Osteoblast (primary cell): Measurements from ENCODE around the gene KIAA0825. TPM values are rescaled to one million over a fixed set of nuclear protein-coding genes. Genes with fewer than 3 reads are reported as not detected.

Source experiments
- DNase-seq: peaks from one replicate; pipeline ENCODE4 v3.0.0; 2011; ENCODE audit warnings: low spot score, mixed read lengths; ENCODE audit not compliant: insufficient read length; ENCODE audit errors: missing footprints
- H2AFZ ChIP-seq: 2 replicates; pipeline ENCODE4 v1.6.0; 2011; ENCODE audit warnings: mild to moderate bottlenecking, low read length
- H3K27ac ChIP-seq: 2 replicates; pipeline ENCODE4 v1.5.1; 2011; ENCODE audit warnings: mild to moderate bottlenecking, low read depth, low read length, moderate library complexity
- H3K27me3 ChIP-seq: 2 replicates; pipeline ENCODE4 v1.6.0; 2012; ENCODE audit warnings: mild to moderate bottlenecking, control low read depth, inconsistent platforms, low read length, moderate library complexity; ENCODE audit not compliant: insufficient read depth
- H3K36me3 ChIP-seq: 2 replicates; pipeline ENCODE4 v1.5.1; 2011; ENCODE audit warnings: mild to moderate bottlenecking, low read length, control low read depth, moderate library complexity; ENCODE audit not compliant: insufficient read depth
- H3K4me1 ChIP-seq: 2 replicates; pipeline ENCODE4 v1.5.1; 2011; ENCODE audit warnings: mild to moderate bottlenecking, low read length, control low read depth, moderate library complexity; ENCODE audit not compliant: insufficient read depth
- H3K4me2 ChIP-seq: 2 replicates; pipeline ENCODE4 v1.6.0; 2011; ENCODE audit warnings: mild to moderate bottlenecking, low read length; ENCODE audit not compliant: insufficient read depth
- H3K4me3 ChIP-seq: fragments of 200-600 bp; sonication (generic); 3 replicates; pipeline ENCODE4 v1.5.1; 2012; ENCODE audit warnings: mild to moderate bottlenecking, low read length, inconsistent platforms; ENCODE audit not compliant: insufficient read depth
- H3K79me2 ChIP-seq: 2 replicates; pipeline ENCODE4 v1.6.0; 2012; ENCODE audit warnings: mild to moderate bottlenecking, low read length, control low read depth, inconsistent platforms; ENCODE audit not compliant: insufficient read depth
- H3K9me3 ChIP-seq: 2 replicates; pipeline ENCODE4 v1.5.1; 2011; ENCODE audit warnings: low read depth, low read length, control low read depth
- H4K20me1 ChIP-seq: 2 replicates; pipeline ENCODE4 v1.6.0; 2012; ENCODE audit warnings: mild to moderate bottlenecking, low read length, control low read depth; ENCODE audit not compliant: insufficient read depth
- total RNA-seq: library from RNA; depleted of rRNA; stranded (reverse); fragments of >200 nt; gene quantifications from 2 replicates; pipeline ENCODE4 v1.2.3, GENCODE V29; 2012
- TF ChIP-seq, protein P1 (sequence below): IDR thresholded peaks from 2 replicates; pipeline ENCODE4 v1.5.1; 2011; ENCODE audit warnings: mild to moderate bottlenecking, low read depth, low read length, moderate library complexity; ENCODE audit errors: extremely low read depth

KIAA0825 gene
- total RNA-seq, 1 donor: 8.0 TPM

DNA sequence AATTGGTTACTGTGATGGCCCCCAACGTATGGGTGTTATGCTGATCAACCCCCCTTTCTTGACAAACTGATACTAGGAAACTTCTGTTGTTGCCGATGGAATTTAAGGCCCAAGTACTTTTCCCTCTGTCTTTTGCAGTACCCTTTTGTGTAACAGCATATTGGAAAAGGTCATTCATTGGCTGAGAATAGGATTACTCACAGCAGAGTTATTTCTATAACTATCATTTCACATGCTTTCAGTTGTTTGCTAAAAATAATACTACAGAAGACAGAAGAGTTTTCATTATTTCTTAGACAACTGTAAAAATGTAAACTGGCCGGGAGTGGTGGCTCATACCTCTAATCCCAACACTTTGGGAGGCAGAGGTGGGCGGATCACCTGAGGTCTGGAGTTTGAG, 329.5 kb downstream of the KIAA0825 start:
- TF ChIP-seq, protein P1, sequence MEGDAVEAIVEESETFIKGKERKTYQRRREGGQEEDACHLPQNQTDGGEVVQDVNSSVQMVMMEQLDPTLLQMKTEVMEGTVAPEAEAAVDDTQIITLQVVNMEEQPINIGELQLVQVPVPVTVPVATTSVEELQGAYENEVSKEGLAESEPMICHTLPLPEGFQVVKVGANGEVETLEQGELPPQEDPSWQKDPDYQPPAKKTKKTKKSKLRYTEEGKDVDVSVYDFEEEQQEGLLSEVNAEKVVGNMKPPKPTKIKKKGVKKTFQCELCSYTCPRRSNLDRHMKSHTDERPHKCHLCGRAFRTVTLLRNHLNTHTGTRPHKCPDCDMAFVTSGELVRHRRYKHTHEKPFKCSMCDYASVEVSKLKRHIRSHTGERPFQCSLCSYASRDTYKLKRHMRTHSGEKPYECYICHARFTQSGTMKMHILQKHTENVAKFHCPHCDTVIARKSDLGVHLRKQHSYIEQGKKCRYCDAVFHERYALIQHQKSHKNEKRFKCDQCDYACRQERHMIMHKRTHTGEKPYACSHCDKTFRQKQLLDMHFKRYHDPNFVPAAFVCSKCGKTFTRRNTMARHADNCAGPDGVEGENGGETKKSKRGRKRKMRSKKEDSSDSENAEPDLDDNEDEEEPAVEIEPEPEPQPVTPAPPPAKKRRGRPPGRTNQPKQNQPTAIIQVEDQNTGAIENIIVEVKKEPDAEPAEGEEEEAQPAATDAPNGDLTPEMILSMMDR: no peak
- H3K79me2 ChIP-seq: no peaks in the 10 kb centered on the region

DNA sequence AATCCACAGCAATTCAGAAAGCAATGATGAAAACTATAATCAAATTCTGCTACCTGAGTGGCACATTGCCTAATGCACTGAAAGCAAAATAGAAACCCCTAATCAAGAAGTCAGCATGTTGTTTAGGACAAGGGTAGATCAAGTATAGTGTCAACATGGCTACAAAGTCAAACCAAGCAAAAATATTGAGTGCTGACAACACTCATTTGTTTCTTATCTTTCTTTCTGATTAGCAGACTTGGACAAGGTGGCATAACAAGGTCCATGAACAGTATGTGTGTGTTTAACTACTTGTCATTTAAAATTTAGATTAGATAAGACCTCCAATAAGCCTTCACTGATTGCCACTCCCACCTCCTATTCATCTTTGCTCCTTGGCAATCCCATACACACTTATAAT, 332.4 kb downstream of the KIAA0825 start:
- H2AFZ ChIP-seq: no peak overlapping the region
- H3K4me2 ChIP-seq: no peak overlapping the region
- no peak for DNase-seq
- no peaks in the 10 kb centered on the region for H3K79me2 ChIP-seq
- no peaks in the 10 kb centered on the region for H3K36me3 ChIP-seq
- H3K4me3 ChIP-seq: no peak overlapping the region
- TF ChIP-seq, protein P1: no peak
- no peaks in the 10 kb centered on the region for H3K27me3 ChIP-seq
- H4K20me1 ChIP-seq: no peaks in the 10 kb centered on the region
- H3K27ac ChIP-seq: no peak overlapping the region
- H3K4me1 ChIP-seq: peaks cover 7% of the 10 kb centered on the region
- H3K9me3 ChIP-seq: no peaks in the 10 kb centered on the region

More for the DNA sequence above, 329.5 kb downstream of the KIAA0825 start:
- Histone ChIP-seq H3K4me1 (peaks cover 7% of the 10 kb centered on the region), H2AFZ (peak overlapping the region; percentile 71), H3K36me3 (no peaks in the 10 kb centered on the region), H3K4me2 (peak overlapping the region; percentile 38), H4K20me1 (no peaks in the 10 kb centered on the region), H3K4me3 (no peak overlapping the region), H3K9me3 (no peaks in the 10 kb centered on the region), H3K27me3 (no peaks in the 10 kb centered on the region), H3K27ac (no peak overlapping the region)
- DNase-seq: no peak

- Histone ChIP-seq H3K4me1 (no peaks in the 10 kb centered on the region), H3K4me2 (no peak overlapping the region), H3K4me3 (no peak overlapping the region), H3K79me2 (no peaks in the 10 kb centered on the region), H3K27me3 (no peaks in the 10 kb centered on the region), H3K9me3 (no peaks in the 10 kb centered on the region), H3K36me3 (no peaks in the 10 kb centered on the region), H4K20me1 (no peaks in the 10 kb centered on the region), H2AFZ (no peak overlapping the region), H3K27ac (no peak overlapping the region)
- no peak for DNase-seq
- TF ChIP-seq, protein P1: no peak
These were observed 335.3 kb downstream of the KIAA0825 start for GRCh38 chr5:94283093-94283492.

DNA sequence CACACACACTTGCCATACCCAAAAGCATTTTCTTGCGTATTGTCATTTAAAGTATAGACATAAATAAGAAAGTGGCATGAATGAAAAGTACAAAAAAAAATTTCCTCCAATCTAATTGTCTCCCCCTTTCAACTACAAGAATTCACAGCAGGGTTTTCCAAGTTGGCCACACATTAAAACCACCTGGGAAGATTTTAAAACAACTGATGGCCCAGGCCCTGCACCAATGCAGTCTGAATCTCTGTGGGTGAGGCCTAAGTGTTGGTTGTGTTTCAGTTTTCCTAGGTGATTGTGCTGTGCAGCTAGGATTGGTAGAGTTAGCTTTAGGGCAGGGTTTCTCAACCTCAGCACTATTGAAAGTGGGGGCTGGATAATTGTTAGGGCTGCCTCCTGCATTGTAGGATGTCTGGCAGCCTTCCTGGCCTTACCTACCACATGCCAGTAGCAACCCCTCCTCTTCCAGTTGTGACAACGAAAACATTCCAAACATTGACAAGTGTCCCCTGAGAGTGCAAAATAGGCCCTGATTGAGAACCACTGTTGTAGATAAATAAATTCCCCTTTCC, 337.1 kb downstream of the KIAA0825 start:
- Histone ChIP-seq H3K4me1 (no peaks in the 10 kb centered on the region), H2AFZ (no peak overlapping the region), H3K36me3 (no peaks in the 10 kb centered on the region), H3K4me3 (no peak overlapping the region), H3K27me3 (no peaks in the 10 kb centered on the region), H3K27ac (no peak overlapping the region), H3K9me3 (no peaks in the 10 kb centered on the region), H3K79me2 (no peaks in the 10 kb centered on the region), H4K20me1 (no peaks in the 10 kb centered on the region), H3K4me2 (no peak overlapping the region)
- TF ChIP-seq, protein P1: no peak
- DNase-seq: no peak
